Stimulated activated naive CD4-positive, alpha-beta T cell treated with Interleukin-2 at 50 U/mL for 16 hours (primary cell): ENCODE measurements around the gene PLXNB2.

ENCODE experiments used
- DNase-seq: peaks from one replicate; lab custom pipeline; 2025; lab: John Stamatoyannopoulos, UW

The PLXNB2 gene

GRCh38 chr22:50310031-50310722 is 2.7 kb upstream of the PLXNB2 start:
- no peak for DNase-seq

GRCh38 chr22:50309601-50309991 is 2.1 kb upstream of the PLXNB2 start:
- no peak for DNase-seq

DNA sequence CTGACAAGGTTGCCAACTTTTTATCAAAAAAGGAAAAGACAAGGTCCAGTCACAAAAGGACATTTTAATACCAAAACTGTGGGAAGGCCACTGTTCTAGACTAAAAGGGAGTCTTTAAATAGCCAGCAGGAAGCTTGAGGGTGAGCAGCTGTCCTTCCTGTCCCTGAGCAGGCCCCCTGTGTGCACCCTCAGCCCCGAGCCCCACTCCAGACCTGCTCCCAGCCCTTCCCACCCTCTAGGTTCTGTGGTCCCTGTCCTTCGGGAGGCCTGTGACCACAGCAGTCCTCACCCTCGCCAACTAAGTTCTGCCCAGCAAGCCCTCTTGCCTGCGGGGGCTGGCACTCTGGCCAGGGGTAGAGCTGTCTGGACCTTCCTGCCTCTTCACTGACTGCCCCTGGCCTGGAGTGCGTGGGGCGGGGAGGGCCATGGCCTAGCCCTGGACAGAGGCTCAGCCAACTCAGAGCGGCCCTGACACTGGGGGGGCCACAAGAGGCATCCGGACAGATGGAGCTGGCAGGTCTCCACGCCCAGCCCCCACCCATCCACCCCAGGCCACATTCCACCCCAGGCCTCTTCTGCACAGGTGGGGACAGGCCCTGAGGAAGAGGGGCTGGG is 1.6 kb upstream of the PLXNB2 start:
- DNase-seq: no peak

- DNase-seq: no peak
These were observed 1.1 kb upstream of the PLXNB2 start for GRCh38 chr22:50308597-50308935.

DNA sequence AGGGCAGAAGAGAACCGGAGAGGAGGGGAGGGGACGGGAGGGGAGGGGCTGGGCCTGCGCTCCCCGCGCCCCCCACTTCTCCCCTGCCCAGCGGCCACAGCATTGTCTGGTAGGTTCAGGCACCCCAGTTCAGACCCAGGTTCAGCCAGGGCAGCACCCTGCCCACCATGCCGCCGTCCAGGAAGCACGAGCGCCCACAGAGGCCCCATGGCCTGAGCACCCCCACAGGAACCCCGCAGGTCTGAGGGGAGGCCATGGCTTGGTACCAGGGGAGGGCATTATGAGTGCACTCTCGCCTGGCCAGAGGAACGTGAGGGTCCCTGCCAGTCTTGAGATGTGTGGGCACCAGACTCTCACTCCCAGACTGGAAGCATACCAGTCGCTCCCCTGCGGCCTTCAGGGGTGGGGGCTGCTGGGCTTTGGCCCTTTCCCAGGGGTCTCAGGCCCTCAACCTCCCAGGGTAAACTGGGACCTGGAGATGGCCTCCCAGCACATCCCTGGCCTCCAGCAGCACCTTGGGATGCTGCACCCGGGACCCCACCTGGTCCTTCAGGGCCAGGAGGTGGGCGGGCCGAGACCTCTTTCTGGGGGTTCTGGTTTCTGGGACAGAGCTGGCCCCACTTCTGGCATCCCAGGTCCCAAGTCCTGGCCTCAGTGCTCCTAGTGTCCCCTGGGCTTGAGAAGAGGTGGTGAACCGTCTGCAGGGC is 597 bp upstream of the PLXNB2 start:
- DNase-seq: no peak

- DNase-seq: no peak
These were observed 1.4 kb downstream of the PLXNB2 start for GRCh38 chr22:50305923-50306566.

GRCh38 chr22:50305393-50305922 is 2.0 kb downstream of the PLXNB2 start:
- DNase-seq: no peak

DNA sequence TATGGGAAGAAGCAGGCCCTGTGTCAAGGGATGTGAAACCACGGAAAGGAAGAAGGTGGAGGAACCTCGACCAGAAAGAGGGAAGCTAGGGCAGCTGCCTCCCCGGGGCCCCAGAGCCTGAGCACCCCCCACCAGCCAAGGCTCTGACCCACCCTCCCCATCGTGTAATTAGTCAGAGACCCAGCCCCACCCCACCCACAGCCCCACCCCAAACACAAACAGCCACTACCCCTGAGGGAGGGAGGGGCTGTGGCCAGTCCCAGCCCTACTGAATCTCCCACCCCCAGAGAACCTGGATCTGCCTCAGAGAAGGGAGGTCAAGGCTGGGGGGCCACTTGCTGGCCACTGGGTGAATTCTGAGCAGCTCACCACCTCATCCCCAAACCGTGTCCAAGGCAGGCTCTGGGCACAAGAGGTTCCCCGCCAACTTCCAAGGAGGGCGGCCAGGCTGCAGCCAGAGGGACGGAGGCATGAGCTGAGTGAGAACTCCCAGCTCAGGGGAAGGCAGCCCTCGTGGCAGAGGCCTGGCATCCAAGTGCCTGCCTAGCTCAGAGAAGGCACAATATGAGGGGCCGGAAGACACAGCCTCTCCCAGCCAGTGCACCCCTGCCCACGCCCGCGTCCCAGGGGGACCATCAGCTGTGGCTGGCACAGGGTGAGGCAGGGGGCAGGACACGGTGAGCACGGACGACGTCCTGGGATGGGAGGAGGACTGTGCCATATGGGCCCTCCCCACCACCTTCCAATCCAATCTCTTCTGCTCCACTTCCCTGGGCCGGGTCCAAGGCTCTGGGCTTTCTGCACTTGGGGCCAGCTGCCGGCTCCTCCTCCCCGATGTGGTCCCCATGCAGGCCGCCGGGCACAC is 2.7 kb downstream of the PLXNB2 start:
- DNase-seq: no peak

GRCh38 chr22:50303848-50304527 is 3.5 kb downstream of the PLXNB2 start:
- DNase-seq: no peak

DNA sequence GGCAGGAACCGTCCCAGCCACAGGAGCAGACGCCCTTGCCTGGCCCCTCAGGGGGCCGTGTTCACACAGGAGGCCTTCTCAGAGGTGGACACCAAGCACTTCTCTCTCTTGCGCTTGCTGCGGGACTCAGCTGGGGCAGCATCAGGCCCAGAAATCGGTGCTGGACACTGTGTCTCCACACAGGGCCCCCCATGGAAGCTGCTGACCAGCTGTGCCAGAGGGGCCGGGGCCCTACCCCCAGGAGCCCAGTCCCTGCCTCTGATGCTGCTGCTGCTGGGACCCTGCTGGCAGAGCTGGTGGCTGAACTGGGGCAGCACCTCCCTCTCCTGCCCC is 4.0 kb downstream of the PLXNB2 start:
- no peak for DNase-seq

DNA sequence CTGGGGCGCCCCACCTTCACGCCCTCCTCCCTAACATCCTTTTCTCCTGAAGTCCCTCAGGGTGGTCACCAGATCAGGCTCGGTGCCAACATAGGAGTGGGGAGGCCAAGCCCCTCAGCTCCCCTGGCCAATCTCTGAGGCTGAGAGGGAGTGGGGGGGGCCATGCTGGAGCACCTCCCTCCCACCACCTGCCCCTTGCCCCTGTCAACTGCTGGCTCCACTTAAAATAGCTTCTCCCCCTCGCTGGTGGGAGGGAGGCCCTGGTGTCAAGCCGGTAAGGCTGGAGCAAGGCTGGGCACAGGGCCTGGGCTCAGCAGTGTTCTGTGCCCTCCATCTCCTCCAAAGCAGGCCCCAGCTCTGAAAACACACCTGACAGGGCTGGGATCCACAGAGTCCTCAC is 4.9 kb downstream of the PLXNB2 start:
- DNase-seq: no peak

DNA sequence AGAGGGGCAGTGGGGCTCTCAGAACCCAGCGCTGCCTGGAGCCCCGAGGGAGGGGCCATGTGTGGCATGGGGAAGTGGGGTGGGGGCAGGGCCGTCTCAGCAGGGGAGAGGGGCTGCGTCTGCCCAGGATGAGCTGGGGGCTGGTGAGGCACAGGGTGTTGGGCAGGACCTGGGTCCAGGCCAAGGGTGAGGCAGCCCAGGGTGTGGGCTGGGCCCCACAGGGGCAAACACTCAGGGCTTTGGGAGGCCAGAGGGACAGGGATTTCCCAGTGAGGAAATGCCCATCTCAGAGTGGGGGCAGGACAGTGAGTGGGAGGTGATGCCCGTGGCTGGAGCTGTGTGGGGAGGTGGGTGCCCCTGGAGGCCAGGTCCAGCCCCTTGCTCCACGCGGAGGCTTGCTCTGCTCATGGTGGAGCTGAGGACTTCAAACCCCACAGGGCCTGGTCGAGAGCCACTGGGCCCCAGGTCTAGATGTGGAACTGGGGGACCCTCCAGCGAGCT is 5.4 kb downstream of the PLXNB2 start:
- no peak for DNase-seq

DNA sequence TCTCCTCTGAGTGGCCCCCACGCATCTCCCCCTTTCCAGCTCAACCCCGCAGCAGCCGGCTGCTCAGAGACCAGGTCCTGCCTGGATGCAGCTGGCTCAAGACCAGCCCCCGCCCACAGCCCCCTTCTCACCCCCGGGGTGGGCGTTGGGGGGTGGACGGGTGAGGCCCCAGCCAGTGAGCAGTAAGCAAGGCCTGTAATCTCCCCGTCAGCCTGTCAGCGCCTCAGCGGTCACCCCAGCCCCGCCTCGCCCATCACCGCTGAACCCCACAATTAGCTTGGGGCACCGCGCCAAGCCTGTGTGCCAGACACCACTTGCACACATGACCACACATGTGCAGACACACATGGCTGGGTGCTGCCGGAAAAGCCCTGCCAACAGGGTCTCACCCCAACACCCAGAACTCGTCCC is 5.9 kb downstream of the PLXNB2 start:
- DNase-seq: no peak

DNA sequence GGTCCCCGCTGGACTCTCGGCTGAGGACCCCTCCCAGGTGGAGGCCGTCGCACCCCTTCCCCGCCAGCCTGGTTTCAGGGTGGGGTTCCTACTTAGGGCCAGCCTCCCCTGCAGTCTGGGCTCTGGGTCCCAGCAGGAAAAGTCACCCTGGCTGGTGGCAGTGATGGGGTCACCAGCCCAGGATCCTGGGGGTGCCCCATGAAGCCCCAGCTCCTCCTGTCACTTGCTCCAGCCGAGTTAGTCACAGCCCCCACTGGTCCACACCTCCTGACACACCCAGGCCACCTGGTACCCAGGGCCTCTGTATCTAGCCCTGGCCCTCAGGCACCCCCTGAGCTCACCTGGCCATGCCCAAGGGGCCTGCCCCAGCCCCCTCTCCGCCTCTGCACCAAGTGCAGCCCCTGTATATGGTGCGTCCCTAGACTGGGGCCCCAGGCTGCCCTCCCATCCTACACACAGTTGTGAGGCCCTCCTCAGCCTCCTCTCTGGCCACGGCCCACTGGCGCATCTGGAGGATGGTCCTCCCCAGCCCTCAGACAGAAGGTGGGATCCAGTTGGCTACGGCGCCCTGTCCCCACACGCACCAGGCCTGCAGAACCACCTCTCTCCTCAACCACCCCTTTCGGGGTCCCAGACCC is 6.7 kb downstream of the PLXNB2 start:
- no peak for DNase-seq

- DNase-seq: no peak
These were observed 7.4 kb downstream of the PLXNB2 start for GRCh38 chr22:50299785-50300619.

DNA sequence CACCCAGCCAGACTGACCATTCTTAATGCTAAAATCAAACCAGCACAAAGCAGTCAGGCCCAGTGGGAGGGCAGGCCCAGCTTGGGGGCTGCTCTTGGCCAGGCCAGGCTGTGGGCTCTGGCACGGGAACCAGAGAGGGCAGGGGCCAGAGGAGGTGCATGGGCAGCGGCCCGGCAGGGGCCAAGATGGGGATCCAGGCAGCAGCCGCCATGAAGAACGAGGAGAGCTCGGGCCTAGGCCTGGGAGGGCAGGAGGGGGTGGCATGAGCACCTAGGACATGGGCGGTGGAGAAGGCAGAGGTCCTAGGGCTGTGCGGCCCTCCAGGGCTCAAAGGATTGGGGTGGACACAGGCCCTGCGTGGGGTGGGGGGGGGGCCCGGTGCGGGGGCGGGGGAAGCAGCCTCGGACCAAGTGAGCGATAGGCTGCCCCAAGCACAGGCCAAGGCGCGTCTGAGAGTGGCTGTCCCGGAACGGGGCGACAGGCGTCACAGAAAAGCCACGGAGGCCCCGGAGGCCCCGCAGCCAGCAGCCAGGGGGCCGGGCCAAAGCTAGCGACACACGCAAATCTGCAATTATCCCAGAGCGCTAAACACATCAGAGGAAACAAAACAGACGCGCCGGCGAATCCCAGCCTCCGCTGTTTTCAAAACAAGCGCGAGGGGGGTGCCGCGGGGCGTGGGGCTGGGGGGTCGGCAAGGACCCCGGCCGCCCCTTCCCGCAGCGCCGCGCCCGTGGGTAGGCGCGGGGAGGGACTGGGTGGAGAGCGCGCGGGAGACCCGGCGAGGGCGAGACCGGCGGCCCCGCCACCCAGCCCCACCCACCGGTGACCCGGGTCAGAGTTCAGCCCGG is 8.3 kb downstream of the PLXNB2 start:
- no peak for DNase-seq

- DNase-seq: no peak
These were observed 9.2 kb downstream of the PLXNB2 start for GRCh38 chr22:50298266-50298637.

DNA sequence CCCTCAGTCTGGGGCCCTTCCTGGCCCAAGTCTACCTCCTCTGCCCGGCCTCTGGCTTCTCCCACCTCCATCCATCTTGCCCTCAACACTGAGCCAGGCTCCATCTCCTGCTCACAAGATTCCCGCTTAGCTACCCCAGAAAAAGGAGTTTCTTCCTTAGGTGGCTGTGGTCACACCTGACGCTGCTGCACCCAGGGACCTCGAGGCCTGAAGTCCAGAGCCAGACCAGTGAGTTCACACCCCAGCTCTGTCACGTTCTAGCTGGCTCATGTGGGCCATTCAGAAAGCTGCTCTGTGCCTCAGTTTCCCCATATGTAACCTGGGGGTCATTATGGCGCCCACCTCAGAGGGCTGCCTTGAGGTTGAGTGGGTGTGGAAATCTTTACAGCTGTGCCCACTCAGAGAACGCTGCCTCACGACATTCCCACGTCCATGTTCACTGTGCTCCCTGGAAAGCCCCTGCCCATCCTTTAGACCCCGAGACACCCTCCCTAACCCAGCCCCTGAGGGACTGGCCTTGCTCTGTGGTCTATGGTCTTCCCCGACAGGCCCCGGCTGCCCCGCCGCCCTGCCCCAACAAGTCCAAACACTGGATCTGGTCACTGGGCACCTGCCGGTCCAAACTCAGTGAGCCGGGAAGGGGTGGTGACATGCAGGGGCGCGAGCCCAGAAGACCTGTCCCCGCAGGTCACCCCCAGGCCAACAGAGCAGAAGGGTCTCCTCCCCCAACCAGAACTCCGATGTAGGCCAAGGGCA is 9.8 kb downstream of the PLXNB2 start:
- DNase-seq: no peak
